K562 (cell line): ENCODE data around the gene ZMYND8. TPM values are rescaled to one million over a fixed set of nuclear protein-coding genes. Genes with fewer than 3 reads are reported as not detected.

Source experiments
- MAFG ChIP-seq: fragments of 450-650 bp; conservative IDR thresholded peaks from 2 replicates; pipeline ENCODE4 v1.6.1; 2016; ENCODE audit warnings: missing genetic modification characterization, missing compliant biosample characterization
- NFIC ChIP-seq: fragments of 450-650 bp; IDR thresholded peaks from 2 replicates; pipeline ENCODE4 v1.6.1; 2017; ENCODE audit warnings: mild to moderate bottlenecking, inconsistent platforms
- STAT5B ChIP-seq: fragments of 250-450 bp; sonication (Bioruptor Pico); IDR thresholded peaks from 2 replicates; pipeline ENCODE4 v1.8.0; 2021; ENCODE audit warnings: mild to moderate bottlenecking, inconsistent platforms
- ZBTB11 ChIP-seq, 3 experiments: fragments of 200-800 bp in 1 of 3; fragments of 250-450 bp in 1 of 3; fragments of 450-650 bp in 1 of 3; sonication (Bioruptor Pico) in 1 of 3; sonication (Bioruptor generic) in 1 of 3; formaldehyde crosslinking in 1 of 3; IDR thresholded peaks; 2 replicates each; pipeline versions ENCODE4 v1.6.1 to v1.8.0; 2016 to 2022; ENCODE audit warnings: mild to moderate bottlenecking in 2 of 3, missing genetic modification characterization in 2 of 3, missing compliant biosample characterization in 1 of 3, moderate library complexity in 1 of 3
- ZNF12 ChIP-seq: sonication (generic); formaldehyde crosslinking; IDR thresholded peaks from 2 replicates; pipeline ENCODE4 v1.4.0; 2020; ENCODE audit warnings: mild to moderate bottlenecking, missing genetic modification reagents
- ZNF696 ChIP-seq: fragments of 250-450 bp; sonication (Bioruptor Pico); conservative IDR thresholded peaks from 2 replicates; pipeline ENCODE4 v1.4.0; 2020; ENCODE audit warnings: mild to moderate bottlenecking, moderate library complexity
- polyA plus RNA-seq, 8 experiments: library from polyadenylated mRNA; depleted of rRNA in 4 of 8; stranded (reverse) in 5 of 8; unstranded in 3 of 8; fragments of >200 nt; fragmentation: Nextera tagmentation in 2 of 8; fragmentation: Illumina TruSeq in 1 of 8; extraction: Ambion mirVana in 2 of 8; extraction: Trizol in 1 of 8; gene quantifications; 2 replicates each; pipeline versions ENCODE4 v1.2.1 to v1.2.3, GENCODE V29; 2011 to 2014; ENCODE audit warnings: inconsistent platforms in 1 of 8, missing spikeins in 1 of 8
- total RNA-seq, 7 experiments: library from RNA; depleted of rRNA in 6 of 7; stranded (reverse); fragments of >200 nt in 6 of 7; fragmentation: Illumina TruSeq in 2 of 7; extraction: Trizol in 2 of 7; gene quantifications; 2 replicates each; pipeline versions ENCODE4 v1.2.1 to v1.2.3, GENCODE V29; 2011 to 2021; ENCODE audit warnings: low replicate concordance in 1 of 7
- TF ChIP-seq, protein P1 (sequence below): fragments of 450-650 bp; IDR thresholded peaks from 2 replicates; pipeline ENCODE4 v1.6.1; 2016; ENCODE audit warnings: low read depth

ZMYND8 gene
- total and polyA plus RNA-seq, 9 of the 15 experiments (the other 6 are each of a cell fraction or from before 2014, with no cell fraction given), result 31.8 to 148 (median 71.9) TPM

- TF ChIP-seq STAT5B (CRISPR knock-in tag), result 0 out of 2 replicates have a peak, but pooled peaks have one; percentile 58
- TF ChIP-seq MAFG (tag), result peak; percentile 75
- TF ChIP-seq NFIC, result no peak
- TF ChIP-seq ZNF696, result no peak
- TF ChIP-seq, protein P1, sequence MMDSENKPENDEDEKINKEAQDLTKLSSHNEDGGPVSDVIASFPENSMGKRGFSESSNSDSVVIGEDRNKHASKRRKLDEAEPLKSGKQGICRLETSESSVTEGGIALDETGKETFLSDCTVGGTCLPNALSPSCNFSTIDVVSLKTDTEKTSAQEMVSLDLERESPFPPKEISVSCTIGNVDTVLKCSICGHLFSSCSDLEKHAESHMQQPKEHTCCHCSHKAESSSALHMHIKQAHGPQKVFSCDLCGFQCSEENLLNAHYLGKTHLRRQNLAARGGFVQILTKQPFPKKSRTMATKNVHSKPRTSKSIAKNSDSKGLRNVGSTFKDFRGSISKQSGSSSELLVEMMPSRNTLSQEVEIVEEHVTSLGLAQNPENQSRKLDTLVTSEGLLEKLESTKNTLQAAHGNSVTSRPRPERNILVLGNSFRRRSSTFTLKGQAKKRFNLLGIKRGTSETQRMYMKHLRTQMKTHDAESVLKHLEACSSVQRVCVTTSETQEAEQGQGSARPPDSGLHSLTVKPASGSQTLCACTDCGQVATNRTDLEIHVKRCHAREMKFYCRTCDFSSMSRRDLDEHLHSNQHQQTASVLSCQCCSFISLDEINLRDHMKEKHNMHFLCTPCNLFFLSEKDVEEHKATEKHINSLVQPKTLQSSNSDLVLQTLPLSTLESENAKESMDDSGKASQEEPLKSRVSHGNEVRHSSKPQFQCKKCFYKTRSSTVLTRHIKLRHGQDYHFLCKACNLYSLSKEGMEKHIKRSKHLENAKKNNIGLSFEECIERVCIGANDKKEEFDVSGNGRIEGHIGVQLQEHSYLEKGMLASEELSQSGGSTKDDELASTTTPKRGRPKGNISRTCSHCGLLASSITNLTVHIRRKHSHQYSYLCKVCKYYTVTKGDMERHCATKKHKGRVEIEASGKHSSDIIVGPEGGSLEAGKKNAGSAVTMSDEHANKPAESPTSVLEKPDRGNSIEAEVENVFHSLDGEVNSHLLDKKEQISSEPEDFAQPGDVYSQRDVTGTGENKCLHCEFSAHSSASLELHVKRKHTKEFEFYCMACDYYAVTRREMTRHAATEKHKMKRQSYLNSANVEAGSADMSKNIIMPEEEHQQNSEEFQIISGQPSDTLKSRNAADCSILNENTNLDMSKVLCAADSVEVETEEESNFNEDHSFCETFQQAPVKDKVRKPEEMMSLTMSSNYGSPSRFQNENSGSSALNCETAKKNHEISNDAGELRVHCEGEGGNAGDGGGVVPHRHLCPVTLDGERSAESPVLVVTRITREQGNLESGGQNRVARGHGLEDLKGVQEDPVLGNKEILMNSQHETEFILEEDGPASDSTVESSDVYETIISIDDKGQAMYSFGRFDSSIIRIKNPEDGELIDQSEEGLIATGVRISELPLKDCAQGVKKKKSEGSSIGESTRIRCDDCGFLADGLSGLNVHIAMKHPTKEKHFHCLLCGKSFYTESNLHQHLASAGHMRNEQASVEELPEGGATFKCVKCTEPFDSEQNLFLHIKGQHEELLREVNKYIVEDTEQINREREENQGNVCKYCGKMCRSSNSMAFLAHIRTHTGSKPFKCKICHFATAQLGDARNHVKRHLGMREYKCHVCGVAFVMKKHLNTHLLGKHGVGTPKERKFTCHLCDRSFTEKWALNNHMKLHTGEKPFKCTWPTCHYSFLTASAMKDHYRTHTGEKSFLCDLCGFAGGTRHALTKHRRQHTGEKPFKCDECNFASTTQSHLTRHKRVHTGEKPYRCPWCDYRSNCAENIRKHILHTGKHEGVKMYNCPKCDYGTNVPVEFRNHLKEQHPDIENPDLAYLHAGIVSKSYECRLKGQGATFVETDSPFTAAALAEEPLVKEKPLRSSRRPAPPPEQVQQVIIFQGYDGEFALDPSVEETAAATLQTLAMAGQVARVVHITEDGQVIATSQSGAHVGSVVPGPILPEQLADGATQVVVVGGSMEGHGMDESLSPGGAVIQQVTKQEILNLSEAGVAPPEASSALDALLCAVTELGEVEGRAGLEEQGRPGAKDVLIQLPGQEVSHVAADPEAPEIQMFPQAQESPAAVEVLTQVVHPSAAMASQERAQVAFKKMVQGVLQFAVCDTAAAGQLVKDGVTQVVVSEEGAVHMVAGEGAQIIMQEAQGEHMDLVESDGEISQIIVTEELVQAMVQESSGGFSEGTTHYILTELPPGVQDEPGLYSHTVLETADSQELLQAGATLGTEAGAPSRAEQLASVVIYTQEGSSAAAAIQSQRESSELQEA, result no peak
- TF ChIP-seq ZBTB11 (CRISPR knock-in tag; IDR thresholded peaks at IDR 0.05), result peak in 2 of 3 experiments; percentile 71 to 87; a peak in 4 of 6 replicates
- 0 out of 2 replicates have a peak, but pooled peaks have one; percentile 37 for TF ChIP-seq ZNF12 (CRISPR knock-in tag)
Observed at GRCh38 chr20:47360297-47361056, 4.0 kb upstream of the ZMYND8 start (continued).
